GM21786 (cell line): ENCODE data around the gene DISP3.

Experiments used
- ATAC-seq: cut with Tn5 transposase; IDR thresholded peaks from one replicate; pipeline ENCODE4 v1.9.1; 2021; ENCODE audit not compliant: unreplicated experiment

The DISP3 gene

GRCh38 chr1:11540773-11541160 is 61.8 kb downstream of the DISP3 start:
- ATAC-seq, result no peak

GRCh38 chr1:11541236-11541635 is 62.3 kb downstream of the DISP3 start:
- no peak for ATAC-seq

GRCh38 chr1:11541956-11542355 is 63.0 kb downstream of the DISP3 start:
- no peak for ATAC-seq

DNA sequence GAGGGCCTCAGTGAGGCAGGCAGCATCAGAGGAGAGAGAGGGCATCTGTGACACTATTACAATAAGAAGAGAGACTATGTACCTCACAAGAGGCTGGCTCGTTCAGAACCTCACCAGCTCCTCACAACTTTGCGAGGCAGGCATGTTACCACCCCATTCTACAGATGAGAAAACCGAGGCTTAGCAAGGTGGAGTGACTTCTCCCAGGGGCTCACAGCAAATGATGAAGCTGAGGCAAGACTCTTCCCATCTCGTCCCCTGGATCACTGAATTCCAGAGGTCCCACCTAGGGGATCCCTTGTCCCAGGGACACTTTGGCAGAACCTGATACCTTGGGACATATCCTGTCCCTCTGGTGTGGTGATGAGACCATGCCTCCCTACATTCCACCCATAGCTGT is 64.4 kb downstream of the DISP3 start:
- no peak for ATAC-seq

DNA sequence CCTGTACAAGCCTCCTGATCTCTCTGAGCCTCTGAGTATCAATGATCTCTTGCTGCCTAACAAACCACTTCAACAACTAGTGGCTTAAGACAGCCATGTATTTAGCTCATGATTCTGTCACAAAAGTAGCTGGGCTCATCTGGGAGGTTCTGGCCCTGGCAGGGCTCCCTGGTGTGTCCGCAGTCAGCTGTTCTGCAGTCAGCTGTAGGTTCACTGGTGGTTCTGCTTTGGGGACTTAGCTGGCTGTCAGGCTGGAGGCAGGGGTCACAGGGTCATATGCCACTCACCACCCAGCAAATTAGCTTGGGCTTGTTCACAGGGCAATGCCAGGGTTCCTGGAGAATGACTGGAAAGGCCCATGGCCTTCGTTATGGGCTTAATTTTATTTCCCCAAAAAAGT is 64.8 kb downstream of the DISP3 start:
- no peak for ATAC-seq

DNA sequence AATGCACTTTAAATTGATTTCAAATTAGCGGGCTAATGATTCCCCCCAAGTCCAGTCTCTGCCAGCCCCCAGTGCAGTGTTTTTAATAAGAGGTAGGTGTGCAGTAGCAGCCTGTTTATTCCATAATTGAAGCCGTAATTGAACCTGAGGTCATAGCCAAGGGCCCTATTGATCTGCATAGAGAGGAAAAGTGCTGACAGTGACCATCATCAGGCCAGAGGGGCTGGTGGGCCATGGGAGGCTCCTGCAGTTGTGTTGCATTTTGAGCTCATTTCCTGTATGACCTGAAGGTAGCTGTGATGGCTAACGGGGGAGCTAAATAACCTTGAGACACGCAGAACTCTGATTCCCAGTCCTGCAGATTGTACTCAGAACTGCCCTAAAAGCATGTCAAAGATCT is 67.5 kb downstream of the DISP3 start:
- no peak for ATAC-seq

GRCh38 chr1:11550664-11551283 is 71.8 kb downstream of the DISP3 start:
- ATAC-seq, result no peak

DNA sequence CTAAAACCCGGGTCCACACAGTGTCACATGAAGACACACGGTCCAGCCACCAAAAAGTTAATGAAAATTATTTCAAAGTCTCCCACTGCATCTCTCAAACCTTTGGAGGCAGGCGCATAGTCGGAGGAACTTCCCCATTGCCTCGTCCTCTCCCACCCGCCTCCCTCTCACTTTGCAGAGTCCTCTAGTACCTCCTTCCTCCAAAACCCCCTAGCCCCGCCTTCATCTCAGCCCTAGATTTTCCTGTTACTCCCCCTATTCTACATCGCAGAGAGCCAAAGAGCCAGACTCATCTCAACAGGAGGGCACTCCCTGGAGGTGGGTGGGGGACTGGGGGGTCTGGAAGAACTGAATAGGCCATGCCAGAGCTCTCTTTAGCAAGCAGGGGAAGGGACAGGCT is 79.3 kb downstream of the DISP3 start:
- no peak for ATAC-seq

- ATAC-seq, result no peak
Measured at GRCh38 chr1:11558871-11559590, 80.1 kb downstream of the DISP3 start.

DNA sequence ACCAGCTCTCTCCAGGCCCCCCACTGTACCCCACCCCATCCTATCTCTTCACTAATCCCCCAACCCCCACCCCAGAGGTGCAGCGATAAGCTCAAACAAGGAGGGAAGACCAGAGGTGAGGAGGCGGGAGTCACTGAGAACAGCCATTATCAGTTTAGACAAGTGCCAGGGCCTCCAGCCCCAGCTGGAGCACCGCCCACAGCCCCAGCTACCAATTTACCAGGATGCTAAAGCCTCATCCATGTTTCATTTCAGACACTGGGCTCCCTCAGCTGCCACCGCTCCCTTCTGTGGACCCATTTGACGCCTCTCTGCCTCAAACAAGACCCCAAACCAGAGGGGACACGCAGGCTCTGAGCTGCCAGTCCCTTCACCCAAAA is 80.6 kb downstream of the DISP3 start:
- ATAC-seq, result no peak

GRCh38 chr1:11560061-11560460 is 81.1 kb downstream of the DISP3 start:
- no peak for ATAC-seq

GRCh38 chr1:11561740-11562139 is 82.8 kb downstream of the DISP3 start:
- no peak for ATAC-seq

DNA sequence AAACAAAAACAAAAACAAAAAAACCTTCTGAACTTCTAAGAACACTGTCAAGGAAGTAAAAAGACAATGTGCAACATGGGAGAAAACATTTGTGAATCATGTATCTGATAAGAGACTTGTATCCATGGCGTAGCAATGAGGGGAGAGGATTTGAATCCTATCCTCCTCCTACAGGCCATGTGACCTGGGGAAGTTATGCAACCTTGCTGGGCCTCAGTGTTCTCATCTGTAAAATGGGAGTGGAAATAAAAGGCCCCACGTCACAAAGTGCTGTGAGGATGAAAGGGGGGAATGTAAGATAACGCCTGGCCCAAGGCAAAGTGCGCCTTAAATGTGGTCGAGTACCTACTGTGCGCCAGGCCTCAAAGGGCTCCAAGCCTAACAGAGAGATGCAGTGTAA is 83.7 kb downstream of the DISP3 start:
- no peak for ATAC-seq

GRCh38 chr1:11563560-11564069 is 84.7 kb downstream of the DISP3 start:
- ATAC-seq, result no peak

DNA sequence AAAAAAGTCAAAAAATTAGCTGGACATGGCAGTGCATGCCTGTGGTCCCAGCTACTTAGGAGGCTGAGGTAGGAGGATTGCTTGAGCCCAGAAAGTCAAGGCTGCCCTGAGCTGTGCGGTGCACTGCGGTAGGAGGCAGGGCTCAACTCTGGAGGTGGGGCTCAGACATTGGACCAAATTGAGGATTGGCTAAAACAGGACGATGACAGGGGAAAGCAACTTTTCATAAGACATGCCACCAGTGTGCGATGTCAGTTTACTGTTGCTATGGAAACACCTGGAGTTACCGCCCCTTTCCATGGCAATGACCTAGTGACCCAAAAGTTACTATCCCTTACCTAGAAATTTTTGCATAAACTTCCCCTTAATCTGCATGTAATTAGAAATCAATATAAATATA is 85.3 kb downstream of the DISP3 start:
- ATAC-seq, result no peak

GRCh38 chr1:11566042-11566850 is 87.3 kb downstream of the DISP3 start:
- no peak for ATAC-seq

DNA sequence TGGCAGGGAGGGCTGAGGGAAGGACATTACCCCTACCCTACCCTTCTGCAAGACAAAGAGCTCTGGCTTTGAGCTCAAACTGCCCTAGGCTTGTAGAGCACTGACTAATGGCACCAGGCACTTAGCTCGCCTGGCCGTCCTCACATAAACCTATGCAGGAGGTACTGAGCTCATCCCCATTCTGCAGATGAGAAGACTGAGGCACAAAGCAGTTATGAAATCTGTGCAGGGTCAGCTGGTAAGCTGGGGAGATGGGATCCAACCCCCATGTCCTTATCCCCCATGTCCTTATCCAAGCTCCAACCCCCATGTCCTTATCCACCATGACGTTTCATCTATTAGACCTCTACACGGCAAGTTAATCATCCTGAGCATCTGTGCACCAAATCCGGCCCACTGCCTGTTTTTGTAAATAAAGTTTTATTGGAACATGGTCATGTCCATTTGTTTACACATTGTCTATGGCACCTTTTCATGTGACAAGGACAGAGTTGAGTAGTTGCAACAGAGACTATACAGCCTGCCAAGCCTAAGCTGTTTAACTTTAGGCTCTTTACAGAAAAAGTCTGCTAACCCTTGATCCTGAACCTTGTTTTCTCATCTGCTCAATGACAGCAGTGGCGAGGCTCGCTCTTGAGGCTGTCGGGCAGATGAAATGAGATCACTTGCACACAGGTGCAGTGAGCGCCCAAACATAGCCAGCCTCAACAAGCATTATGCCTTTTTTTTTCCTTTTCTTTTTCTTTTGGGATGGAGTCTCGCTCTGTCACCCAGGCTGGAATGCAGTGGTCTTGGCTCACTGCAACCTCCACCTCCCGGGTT is 88.5 kb downstream of the DISP3 start:
- ATAC-seq, result no peak

- no peak for ATAC-seq
Measured at GRCh38 chr1:11568687-11569086, 89.7 kb downstream of the DISP3 start.

DNA sequence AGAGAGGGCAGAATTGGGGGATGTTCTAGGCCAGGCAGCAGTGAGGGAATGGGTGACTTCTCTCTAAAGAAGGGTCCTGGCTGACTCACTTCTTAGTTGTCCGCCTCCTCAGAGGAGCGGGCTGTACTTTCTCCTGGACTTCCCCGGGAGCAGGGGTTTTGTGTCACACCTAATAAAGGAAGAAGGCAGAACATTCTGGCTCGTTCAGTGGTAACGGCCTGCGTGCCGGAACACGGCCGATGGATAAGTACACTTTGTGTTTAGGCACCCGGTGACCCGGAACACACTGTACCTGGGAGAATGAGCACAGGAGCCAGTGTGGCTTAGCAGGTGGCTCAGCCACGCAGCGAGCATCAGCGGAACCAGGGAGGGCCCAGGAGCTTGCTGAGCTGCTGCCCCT is 90.6 kb downstream of the DISP3 start:
- no peak for ATAC-seq

DNA sequence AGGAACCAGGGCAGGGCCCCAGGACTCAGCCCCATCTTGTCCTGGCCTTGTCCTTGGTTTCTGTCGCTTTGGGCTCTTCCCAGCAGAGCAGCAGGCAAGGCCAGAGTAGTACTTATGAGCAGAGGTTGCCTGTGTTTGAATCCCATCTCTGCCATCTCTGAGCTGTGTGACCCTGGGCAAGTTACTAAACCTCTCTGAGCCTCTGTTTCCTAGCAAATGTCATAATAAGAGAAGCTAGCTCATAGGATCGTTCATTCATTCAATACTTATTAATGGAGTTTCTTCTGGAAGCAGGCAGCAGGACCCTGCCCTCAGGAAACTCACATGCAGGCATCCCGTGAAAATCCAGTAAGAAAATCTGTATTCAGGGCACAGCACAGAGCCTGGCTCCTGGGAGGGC is 91.0 kb downstream of the DISP3 start:
- no peak for ATAC-seq

DNA sequence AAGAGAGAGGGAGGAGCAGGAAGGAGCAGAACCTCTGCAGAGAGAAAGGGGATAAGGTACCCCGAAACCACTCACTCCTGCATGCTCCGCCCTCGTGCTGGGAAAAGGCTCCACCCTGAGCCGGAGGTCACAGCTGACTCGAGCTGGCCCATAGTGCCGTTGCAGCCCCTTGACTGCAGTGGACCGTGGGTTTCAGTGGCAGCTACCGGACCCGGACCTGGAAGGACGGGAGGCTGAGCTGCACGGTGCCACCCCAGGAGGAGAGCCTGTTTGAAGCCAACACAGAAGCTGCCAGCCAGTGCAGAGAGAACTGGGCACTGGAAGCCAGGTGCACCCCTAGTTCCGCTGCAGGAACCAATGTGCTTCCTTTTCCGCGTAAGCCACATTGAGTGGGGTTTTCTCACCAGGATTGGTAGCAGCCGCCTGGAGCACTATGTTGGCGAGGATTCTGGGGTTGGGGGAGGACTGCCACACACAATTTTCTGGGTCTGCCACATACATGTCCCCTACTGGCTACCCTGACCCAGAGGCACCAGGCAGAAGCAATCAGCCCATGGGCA is 91.9 kb downstream of the DISP3 start:
- ATAC-seq, result no peak
